Fibroblast of mammary gland (primary cell): Measurements from ENCODE around the gene TLE4.
"Not testable (repeated sequence)": the region's sequence is repeated elsewhere in the genome, so short reads cannot be mapped to it uniquely, and the experiment has no call there.

Experiments used
- DNase-seq: peaks from one replicate; pipeline ENCODE4 v3.0.0-alpha.2; 2010; ENCODE audit warnings: low read depth
- H3K4me3 ChIP-seq: 2 replicates; pipeline ENCODE4 v1.5.1; 2011; ENCODE audit warnings: low read depth, mild to moderate bottlenecking, low read length, moderate library complexity; ENCODE audit not compliant: control insufficient read depth
- CTCF ChIP-seq: conservative IDR thresholded peaks from 2 replicates; pipeline ENCODE4 v1.5.1; 2011; ENCODE audit warnings: low read depth, low read length, inconsistent platforms; ENCODE audit not compliant: control insufficient read depth, insufficient read depth

The TLE4 gene

GRCh38 chr9:79633558-79633957, 61.8 kb downstream of the TLE4 start:
- no peak for TF ChIP-seq CTCF
- no peak for DNase-seq
- H3K4me3 ChIP-seq, result no peak overlapping the region

- no peak overlapping the region for H3K4me3 ChIP-seq
- no peak for TF ChIP-seq CTCF
- no peak for DNase-seq
These were observed 65.6 kb downstream of the TLE4 start for GRCh38 chr9:79637177-79637925.

GRCh38 chr9:79638806-79639205, 67.0 kb downstream of the TLE4 start:
- no peak overlapping the region for H3K4me3 ChIP-seq
- DNase-seq, result no peak
- TF ChIP-seq CTCF, result no peak

GRCh38 chr9:79639354-79639753, 67.6 kb downstream of the TLE4 start:
- peak; percentile 19 for DNase-seq

GRCh38 chr9:79640067-79640466, 68.3 kb downstream of the TLE4 start:
- not testable (repeated sequence) for H3K4me3 ChIP-seq, DNase-seq

More at GRCh38 chr9:79639354-79639753, 67.6 kb downstream of the TLE4 start:
- no peak for TF ChIP-seq CTCF
- H3K4me3 ChIP-seq, result no peak overlapping the region

GRCh38 chr9:79641070-79641469, 69.3 kb downstream of the TLE4 start:
- no peak for TF ChIP-seq CTCF
- peak; percentile 16 for DNase-seq
- no peak overlapping the region for H3K4me3 ChIP-seq

GRCh38 chr9:79642671-79643070, 70.9 kb downstream of the TLE4 start:
- no peak overlapping the region for H3K4me3 ChIP-seq
- no peak for TF ChIP-seq CTCF
- DNase-seq, result no peak
